NK-92 (cell line): Measurements from ENCODE around the gene AVPR2.

ENCODE experiments used
- DNase-seq: peaks from one replicate; lab custom pipeline; 2025; ENCODE audit not compliant: unreplicated experiment; lab: John Stamatoyannopoulos, UW

The AVPR2 gene

GRCh38 chrX:153885208-153885787, 19.2 kb upstream of the AVPR2 start:
- DNase-seq, result no peak

- DNase-seq, result no peak
Measured at GRCh38 chrX:153885968-153886903, 18.2 kb upstream of the AVPR2 start, which contains the start of gene L1CAM. Gene L1CAM (minus strand): TSS chrX:153886173. CDS start chrX:153875836, 10,337 bp downstream.

- no peak for DNase-seq
Measured at GRCh38 chrX:153886915-153887314, 17.6 kb upstream of the AVPR2 start.

DNA sequence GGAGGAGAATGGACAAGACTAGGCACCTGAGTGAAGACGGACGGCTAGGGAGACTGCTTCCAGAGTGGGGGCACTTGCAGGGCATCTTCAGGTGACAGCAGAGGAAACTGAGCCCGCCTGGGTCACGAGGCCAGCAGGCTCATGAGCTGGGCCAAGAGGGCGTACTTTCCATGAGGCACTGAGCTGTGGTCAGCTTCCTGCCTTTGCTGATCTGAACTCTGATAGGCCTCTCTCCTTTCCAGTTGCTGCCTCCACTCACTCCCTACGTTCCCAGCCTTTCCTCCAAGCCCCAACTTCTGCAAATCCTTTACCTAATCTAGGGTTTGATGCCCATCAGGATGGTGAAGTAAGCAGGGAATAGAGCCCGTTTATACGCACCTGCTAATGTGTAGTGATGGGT, 17.1 kb upstream of the AVPR2 start:
- no peak for DNase-seq

- no peak for DNase-seq
Measured at GRCh38 chrX:153888344-153888743, 16.1 kb upstream of the AVPR2 start.

GRCh38 chrX:153889123-153889522, 15.3 kb upstream of the AVPR2 start:
- DNase-seq, result no peak

- no peak for DNase-seq
Measured at GRCh38 chrX:153897899-153898298, 6.6 kb upstream of the AVPR2 start.

GRCh38 chrX:153900831-153901752, 3.4 kb upstream of the AVPR2 start:
- no peak for DNase-seq

DNA sequence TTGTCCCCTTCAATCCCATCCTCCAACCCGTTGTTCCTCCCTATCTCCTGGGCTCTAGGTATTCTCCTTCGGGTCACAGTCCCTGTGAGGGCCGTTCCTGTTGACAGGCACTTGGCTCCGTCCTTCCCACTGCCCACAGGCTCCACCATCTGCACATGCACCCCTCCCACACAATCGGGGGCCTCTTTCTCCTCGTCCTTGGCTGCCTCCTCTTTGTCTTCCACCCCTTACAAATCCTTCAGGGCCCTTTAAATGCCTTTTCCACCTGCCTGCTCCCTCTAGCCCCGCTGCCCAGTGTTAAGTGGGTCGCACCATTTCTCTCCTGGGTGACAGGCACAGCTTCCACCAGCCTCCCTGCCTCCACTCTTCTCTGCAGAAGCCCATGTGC, 2.7 kb upstream of the AVPR2 start:
- DNase-seq, result no peak

DNA sequence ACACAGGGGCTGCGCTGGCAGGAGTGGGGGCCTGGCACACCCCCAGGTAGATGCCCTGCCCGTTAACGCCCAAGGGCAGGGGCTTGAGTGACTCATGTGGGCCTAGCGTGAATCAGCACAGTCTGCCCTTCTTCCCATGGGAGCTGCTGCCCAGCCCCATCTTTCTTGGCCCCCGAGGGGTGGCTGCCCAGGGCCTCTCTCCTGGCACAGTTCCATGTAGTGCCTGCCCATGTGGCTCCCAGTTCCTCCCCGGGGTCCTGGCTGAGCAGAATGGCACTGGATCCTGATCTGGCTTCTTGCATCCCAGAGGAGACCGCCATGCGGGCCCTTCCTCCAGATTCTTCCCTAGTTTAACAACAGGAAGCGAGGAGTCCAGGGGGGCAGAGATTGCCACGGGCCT, 2.1 kb upstream of the AVPR2 start:
- DNase-seq, result no peak

- DNase-seq, result no peak
Measured at GRCh38 chrX:153903238-153903980, 1.1 kb upstream of the AVPR2 start.

- DNase-seq, result no peak
Measured at GRCh38 chrX:153905481-153906095, 1.1 kb downstream of the AVPR2 start.

DNA sequence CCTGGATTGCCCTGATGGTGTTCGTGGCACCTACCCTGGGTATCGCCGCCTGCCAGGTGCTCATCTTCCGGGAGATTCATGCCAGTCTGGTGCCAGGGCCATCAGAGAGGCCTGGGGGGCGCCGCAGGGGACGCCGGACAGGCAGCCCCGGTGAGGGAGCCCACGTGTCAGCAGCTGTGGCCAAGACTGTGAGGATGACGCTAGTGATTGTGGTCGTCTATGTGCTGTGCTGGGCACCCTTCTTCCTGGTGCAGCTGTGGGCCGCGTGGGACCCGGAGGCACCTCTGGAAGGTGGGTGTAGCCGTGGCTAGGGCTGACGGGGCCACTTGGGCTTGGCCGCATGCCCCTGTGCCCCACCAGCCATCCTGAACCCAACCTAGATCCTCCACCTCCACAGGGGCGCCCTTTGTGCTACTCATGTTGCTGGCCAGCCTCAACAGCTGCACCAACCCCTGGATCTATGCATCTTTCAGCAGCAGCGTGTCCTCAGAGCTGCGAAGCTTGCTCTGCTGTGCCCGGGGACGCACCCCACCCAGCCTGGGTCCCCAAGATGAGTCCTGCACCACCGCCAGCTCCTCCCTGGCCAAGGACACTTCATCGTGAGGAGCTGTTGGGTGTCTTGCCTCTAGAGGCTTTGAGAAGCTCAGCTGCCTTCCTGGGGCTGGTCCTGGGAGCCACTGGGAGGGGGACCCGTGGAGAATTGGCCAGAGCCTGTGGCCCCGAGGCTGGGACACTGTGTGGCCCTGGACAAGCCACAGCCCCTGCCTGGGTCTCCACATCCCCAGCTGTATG, 1.8 kb downstream of the AVPR2 start:
- DNase-seq, result no peak

- no peak for DNase-seq
Measured at GRCh38 chrX:153907456-153907855, 3.0 kb downstream of the AVPR2 start.

DNA sequence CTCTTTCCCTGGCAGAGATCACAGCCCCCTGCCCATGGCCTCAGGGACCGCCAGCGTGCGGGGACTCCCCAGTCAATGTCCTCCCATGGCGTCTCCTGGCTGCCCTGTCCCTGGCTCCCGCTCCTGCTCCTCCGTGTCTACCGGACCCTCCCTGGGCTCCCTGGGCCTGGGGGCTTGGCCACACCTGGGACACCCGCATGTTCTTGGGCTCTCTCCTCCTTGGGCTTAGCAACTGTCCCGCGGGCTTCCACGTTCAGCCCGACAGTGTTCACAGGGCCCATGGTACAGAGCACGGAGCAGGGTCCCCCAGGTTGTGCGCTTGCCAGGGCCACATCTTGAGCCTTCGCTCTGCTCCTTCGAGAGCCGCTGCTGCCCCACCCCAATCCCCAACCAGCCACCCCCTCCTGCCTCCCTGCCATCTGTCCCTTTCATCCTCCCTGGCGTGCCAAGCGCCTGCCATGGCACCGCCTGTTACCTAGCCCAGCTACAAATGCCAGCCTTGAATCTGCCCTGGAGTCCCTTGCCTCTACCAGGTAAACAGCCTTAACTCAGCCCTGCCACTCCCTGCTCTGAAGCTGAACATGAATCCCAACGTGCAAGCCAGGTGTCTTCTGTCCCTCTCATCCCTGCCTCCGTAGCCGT, 3.9 kb downstream of the AVPR2 start:
- no peak for DNase-seq

- DNase-seq, result no peak
Measured at GRCh38 chrX:153909024-153909979, 4.8 kb downstream of the AVPR2 start.

DNA sequence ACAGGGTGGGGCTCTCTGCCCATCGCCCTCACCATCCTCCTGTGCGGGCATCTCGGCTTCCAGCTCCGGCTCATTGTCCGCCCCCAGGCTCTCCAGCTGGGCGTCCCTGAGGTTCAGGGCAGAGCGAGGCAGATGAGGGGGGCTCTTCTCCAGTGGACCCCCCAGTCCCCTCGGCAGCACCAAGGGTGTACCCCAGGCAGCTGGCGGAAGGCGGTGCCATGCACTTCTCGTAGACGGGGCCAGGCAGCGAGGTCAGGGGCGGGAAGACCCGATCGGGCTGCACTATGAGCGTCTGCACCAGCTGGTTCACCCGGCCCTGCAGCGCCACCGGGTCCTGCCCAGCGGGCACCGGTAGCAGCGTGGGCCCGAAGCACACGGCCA, 5.5 kb downstream of the AVPR2 start:
- DNase-seq, result no peak

DNA sequence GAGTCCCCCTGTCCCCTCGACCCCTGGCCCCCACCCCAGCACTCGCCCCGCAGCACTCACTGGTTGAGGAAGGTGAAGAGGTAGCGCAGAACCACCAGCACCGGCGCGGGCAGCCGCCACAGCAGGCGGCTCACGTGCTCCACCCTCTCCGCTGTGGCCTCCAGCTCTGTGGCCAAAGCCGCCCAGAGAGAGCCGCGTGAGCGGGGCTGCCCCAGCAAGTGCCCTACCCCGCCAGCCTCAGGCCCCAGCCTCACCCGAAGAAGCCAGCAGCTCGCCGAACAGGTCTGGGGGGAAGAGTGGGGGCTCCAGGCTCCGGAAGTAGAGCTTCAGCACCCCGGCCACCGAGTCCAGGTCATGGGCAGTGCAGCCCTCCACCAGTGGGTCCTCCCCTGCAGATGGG, 6.0 kb downstream of the AVPR2 start:
- DNase-seq, result no peak
